Right lobe of liver (tissue), 4 donors: ENCODE data around the gene TRIM45.

Source experiments
- POLR2A ChIP-seq: fragments of 450-650 bp; IDR thresholded peaks from one replicate; pipeline ENCODE4 v1.6.1; 2017; ENCODE audit warnings: antibody characterized with exemption, mild to moderate bottlenecking
- TF ChIP-seq, protein P1 (sequence below), 4 donors: fragments of 200-600 bp in 3 of 4; fragments of 450-650 bp in 1 of 4; IDR thresholded peaks; one replicate each; pipeline versions ENCODE4 v1.5.1 to v1.8.0; 2016 to 2022; ENCODE audit warnings: antibody characterized with exemption in 4 of 4, mild to moderate bottlenecking in 2 of 4
- donor health status: DM: no; HTN: no; CAD: no.
- donor health status: DM: no; HTN: no; CAD: no.
- donor health status: DM: no; HTN: yes; CAD: no.

- TF ChIP-seq, protein P1, sequence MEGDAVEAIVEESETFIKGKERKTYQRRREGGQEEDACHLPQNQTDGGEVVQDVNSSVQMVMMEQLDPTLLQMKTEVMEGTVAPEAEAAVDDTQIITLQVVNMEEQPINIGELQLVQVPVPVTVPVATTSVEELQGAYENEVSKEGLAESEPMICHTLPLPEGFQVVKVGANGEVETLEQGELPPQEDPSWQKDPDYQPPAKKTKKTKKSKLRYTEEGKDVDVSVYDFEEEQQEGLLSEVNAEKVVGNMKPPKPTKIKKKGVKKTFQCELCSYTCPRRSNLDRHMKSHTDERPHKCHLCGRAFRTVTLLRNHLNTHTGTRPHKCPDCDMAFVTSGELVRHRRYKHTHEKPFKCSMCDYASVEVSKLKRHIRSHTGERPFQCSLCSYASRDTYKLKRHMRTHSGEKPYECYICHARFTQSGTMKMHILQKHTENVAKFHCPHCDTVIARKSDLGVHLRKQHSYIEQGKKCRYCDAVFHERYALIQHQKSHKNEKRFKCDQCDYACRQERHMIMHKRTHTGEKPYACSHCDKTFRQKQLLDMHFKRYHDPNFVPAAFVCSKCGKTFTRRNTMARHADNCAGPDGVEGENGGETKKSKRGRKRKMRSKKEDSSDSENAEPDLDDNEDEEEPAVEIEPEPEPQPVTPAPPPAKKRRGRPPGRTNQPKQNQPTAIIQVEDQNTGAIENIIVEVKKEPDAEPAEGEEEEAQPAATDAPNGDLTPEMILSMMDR (IDR thresholded peaks at IDR 0.05), result no peak
- TF ChIP-seq POLR2A, result no peak
Measured at GRCh38 chr1:117147856-117148588, 26.5 kb upstream of the TRIM45 start.
